Activated T-cell treated with anti-CD3 and anti-CD28 coated beads, Interleukin-2, amount 50 U/mL, for 1 hour (primary cell): Measurements from ENCODE around the gene RIMKLB.
"Not testable (repeated sequence)": the region's sequence is repeated elsewhere in the genome, so short reads cannot be mapped to it uniquely, and the experiment has no call there.

Experiments
- DNase-seq: peaks from one replicate; pipeline ENCODE4 v3.0.0-alpha.2; 2020

Gene RIMKLB

DNA sequence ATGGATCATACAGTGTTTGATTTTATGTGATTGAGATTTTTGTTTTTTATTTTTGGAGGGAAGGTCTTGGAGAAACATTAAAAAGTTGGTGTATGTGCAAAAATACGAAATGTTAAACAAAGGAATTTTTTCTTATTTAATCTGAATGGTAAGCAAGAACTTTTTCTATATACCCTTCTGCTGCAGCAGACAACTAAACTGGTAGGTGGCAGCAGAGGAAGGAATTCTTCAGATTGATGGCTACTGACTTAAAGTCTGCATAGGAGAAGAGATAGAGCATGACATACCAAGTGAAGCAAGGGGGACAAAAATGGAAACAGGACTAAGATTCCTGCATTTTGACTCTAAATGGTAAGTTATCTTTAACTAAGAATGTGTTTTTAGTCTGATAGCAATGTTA, 82.6 kb downstream of the RIMKLB start:
- DNase-seq = no peak

DNA sequence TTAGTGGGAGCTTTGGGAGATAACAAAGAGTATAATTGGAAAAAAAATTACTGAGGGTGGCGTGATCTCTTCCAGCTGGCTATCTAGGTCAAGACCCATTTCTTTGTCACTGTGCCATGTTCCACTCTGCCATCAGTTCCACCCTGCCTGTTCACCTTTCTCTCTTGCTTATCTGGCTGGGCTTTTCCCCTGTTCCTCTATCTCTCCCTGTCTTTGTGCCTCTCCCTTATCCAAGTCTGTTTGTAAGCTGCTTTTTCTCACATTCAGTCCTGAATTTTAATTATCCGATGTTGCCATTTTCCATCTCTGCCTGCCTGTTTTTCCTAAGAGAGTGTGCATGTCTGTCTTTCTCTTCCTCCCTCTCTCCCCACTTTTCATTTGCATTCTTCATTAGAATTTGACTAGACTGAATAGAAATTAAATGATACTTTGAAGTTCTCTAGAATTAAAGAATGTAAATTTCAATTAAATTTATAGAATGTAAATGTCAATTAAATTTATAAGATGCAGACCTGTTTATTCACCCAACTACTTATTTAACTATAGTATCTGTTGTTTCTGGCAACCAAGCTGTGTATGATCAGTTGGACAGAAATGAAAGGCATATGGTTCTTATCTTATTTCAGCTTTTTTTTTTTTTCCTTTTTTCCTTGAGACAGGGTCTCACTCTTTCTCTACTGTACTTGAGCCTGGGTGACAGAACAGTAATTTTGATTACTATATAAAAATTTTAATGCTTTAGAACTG, 83.8 kb downstream of the RIMKLB start:
- DNase-seq = no peak

DNA sequence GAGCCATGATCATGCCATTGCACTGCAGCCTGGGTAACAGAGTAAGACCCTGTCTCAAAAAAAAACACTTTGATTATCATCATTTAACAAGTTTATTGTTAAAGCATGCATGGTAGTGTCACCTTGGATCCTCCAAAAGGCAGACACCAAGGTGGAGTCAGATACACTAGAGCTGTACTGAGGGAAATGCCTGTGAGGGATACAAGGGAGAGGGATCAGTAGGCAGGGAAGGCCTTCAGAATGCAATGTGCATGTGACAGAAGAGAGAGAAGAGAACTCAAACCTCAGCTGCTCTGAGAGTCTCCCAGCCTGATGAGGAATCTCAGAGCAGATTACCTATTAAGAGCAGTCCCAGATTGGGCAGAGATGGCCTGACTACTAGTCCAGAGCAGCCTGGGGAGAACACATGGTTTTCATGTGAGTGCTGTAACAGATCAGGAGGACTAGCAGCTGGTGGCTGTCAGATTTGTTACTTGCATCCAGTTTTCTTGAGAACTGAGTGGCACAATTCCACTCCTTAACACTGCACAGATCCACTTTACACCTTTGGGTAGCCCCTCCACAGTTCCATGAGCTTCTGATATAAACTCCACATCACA, 86.6 kb downstream of the RIMKLB start:
- DNase-seq = no peak

DNA sequence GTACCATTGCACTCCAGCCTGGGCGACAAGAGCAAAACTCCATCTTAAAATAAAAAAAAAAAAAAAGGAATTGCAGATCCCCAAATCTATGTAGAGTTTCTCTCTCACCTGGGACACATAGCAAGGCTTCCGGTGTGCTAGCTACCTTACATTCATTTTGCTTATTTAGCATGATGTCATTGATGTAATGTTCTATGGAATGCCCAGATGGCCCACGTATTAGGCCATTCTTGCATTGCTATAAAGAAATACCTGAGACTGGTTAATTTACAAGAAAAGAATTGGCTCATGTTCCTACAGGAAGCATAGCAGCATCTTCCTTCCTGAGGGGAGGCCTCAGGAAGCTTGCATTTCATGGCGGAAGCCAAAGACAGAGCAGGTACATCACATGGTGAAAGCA, 87.7 kb downstream of the RIMKLB start:
- DNase-seq = no peak

DNA sequence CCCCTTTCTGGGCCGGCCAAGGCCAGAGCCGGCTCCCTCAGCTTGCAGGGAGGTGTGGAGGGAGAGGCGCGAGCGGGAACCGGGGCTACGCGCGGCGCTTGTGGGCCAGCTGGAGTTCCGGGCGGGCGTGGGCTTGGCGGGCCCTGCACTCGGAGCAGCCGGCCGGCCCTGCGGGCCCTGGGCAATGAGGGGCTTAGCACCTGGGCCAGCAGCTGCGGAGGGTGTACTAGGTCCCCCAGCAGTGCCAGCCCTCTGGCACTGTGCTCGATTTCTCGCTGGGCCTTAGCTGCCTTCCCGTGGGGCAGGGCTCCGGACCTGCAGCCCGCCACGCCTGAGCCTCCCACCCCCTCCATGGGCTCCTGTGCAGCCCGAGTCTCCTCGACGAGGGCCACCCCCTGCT, 89.4 kb downstream of the RIMKLB start:
- not testable (repeated sequence) for DNase-seq

DNA sequence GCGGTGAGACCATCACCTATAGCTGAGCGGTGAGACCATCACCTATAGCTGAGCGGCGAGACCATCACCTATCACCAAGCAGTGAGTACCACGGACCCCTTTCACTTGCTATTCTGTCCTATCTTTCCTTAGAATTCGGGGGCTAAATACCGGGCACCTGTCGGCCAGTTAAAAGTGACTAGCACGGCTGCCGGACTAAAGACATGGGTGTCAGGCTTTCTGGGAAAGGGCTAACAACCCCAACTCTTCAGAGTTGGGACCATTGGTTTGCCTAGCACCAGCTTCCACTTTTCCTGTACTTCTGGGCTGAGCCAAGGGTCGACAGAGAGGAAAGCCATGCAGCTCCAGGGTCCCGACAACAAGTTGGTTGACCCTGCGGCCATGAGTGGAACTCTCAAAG, 90.9 kb downstream of the RIMKLB start:
- not testable (repeated sequence) for DNase-seq

DNA sequence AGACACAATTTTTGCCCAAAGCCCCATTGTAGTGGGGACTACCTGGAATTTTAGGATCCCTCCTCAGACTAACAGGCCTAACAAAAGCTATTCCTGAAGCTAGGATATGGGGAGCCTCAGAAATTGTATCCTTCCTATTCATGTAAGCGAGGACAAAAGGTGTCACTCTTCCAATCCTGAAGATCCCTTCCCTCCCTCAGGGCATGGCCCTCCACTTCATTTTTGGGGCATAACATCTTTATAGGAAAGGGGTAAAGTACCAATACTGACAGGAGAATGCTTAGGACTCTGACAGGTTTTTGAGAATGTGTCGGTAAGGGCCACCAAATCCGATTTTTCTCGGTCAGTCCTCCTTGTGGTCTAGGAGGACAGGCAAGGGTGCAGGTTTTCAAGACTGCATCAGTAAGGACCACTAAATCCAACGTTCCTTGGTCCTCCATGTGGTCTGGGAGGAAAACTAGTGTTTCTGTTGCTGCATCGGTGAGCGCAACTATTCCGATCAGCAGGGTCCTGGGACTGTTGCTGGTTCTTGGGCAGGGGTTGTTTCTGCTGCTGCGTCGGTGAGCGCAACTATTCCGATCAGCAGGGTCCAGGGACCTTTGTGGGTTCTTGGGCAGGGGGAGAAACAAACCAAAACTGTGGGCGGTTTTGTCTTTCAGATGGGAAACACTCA, 91.7 kb downstream of the RIMKLB start:
- not testable (repeated sequence) for DNase-seq

DNA sequence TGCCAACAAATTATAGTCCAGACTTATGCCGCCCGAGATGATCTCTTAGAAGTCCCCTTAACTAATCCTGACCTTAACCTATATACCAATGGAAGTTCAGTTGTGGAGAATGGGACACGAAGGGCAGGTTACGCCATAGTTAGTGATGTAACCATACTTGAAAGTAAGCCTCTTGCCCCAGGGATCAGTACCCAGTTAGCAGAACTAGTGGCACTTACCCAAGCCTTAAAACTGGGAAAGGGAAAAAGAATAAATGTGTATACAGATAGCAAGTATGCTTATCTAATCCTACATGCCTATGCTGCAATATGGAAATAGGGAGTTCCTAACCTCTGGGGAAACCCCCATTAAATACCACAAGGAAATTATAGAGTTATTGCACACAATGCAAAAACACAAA, 95.4 kb downstream of the RIMKLB start:
- DNase-seq = not testable (repeated sequence)

DNA sequence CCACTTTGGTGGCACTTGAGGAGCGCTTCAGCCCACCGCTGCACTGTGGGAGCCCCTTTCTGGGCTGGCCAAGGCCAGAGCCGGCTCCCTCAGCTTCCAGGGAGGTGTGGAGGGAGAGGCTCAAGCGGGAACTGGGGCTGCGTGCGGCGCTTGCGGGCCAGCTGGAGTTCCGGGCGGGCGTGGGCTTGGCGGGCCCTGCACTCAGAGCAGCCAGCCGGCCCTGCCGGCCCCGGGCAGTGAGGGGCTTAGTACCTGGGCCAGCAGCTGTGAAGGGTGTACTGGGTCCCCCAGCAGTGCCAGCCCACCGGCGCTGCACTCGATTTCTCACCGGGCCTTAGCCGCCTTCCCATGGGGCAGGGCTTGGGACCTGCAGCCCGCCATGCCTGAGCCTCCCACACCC, 96.8 kb downstream of the RIMKLB start:
- not testable (repeated sequence) for DNase-seq

DNA sequence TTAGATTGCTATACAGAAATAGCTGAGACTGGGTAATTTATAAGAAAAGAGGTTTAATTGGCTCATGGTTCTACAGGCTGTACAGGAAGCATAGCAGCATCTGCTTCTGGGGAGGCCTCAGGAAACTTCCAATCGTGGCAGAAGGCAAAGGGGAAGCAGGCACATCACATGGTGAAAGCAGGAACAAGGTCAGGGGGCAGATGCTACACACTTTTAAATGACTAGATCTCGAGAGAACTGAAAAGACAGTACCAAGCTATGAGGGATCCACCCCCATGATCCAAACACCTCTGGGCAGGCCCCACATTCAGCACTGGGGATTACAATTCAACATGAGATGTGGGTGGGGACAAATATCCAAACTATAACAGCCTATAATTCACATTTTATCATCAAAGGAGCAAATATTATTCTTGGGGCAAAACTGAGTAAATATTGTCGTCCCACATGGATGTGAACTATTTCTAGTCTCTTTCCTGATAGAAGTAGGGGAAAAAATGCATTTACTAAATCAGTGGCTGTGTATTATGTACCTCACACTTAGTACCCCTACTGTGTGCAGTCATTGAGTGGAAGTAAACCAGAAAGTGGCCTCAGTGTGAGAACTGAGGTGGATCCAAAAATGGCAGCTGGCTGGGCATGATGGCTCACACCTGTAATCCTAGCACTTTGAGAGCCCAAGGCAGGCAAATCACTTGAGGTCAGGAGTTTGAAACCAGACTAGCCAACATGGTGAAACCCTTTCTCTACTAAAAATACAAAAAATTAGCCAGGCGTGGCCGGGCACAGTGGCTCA, 99.2 kb downstream of the RIMKLB start:
- no peak for DNase-seq

DNA sequence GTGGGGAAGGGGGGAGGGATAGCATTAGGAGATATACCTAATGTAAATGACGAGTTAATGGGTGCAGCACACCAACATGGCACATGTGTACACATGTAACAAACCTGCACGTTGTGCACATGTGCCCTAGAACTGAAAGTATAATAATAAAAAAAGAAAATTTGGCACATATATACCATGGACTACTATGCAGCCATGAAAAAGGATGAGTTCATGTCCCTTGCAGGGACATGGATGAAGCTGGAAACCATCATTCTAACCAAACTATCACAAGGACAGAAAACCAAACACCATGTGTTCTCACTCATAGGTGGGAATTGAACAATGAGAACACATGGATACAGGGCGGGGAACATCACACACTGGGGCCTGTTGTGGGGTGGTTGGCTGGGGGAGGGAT, 103.4 kb downstream of the RIMKLB start:
- not testable (repeated sequence) for DNase-seq

DNA sequence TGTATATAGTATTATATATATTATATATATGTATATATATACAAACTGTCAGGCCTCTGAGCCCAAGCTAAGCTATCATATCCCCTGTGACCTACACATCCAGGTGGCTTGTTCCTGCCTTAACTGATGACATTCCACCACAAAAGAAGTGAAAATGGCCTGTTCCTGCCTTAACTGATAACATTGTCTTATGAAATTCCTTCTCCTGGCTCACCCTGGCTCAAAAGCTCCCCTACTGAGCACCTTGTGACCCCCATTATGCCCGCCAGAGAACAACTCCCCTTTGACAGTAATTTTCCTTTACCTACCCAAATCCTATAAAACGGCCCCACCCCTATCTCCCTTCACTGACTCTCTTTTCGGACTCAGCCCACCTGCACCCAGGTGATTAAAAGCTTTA, 107.0 kb downstream of the RIMKLB start:
- DNase-seq = not testable (repeated sequence)

DNA sequence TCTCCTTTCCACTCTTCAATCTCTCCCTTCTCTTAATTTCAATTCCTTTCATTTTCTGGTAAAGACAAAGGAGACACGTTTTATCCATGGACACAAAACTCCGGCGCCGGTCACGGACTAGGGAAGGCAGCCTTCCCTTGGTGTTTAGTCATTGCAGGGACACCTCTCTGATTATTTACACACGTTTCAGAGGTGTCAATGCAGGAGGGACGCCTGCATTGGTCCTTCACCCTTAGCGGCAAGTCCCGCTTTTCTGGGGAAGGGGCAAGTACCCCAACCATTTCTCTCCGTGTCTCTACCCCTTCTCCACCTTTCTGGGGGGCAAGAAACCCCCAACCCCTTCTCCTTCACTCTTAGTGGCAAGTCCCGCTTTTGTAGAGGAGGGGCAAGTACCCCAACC, 107.7 kb downstream of the RIMKLB start:
- not testable (repeated sequence) for DNase-seq

DNA sequence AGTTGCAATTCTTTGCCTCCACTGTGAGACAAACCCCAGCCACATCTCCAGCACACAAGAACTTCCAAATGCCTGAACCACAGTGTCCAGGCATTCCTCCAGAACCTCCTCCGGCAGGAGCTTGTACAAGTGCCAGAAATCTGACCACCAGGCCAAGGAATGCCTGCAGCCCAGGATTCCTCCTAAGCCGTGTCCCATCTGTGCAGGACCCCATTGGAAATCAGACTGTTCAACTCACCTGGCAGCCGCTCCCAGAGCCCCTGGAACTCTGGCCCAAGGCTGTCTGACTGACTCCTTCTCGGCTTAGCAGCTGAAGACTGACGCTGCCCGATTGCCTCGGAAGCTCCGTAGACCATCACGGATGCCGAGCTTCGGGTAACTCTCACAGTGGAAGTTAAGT, 109.3 kb downstream of the RIMKLB start:
- not testable (repeated sequence) for DNase-seq

DNA sequence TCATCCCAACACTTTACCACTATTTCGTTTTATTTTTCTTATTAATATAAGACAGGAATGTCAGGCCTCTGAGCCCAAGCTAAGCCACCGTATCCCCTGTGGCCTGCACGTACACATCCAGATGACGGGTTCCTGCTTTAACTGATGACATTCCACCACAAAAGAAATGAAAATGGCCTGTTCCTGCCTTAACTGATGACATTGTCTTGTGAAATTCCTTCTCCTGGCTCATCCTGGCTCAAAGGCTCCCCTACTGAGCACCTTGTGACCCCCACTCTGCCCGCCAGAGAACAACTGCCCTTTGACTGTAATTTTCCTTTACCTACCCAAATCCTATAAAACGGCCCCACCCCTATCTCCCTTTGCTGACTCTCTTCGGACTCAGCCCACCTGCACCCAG, 112.3 kb downstream of the RIMKLB start:
- not testable (repeated sequence) for DNase-seq

DNA sequence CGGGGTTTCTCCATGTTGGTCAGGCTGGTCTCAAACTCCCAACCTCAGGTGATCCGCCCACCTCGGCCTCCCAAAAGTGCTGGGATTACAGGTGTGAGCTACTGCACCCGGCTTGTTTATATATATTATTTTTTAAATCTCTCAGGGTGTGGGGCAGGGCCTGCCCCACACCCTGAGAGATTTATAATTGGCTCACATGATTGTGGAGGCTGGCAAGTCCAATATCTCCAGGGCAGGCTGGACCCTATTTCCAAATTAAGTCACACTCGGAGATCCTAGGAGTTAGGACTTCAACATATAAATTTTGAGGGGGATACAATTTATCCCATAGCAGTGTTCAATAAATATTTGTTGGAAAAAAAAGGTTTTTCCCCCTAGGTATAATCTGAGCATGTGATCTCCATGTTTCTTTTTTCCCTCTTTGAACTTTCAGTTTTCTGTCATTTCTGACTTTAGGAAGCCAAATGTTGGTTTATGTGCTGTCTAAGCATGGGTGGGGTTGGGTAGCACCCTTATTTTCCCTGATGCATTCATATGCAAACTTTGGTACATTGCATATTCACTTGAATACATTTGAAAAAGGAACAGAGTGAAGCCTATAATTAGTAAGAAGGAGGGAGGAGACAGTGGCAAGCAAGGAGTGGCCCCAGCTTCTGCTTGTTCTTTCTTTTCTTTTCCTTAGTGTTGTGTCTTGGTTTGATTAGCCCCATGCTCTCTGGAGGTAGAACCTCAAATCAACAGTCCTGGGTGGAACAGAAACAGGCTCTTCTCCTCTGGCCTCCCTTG, 116.0 kb downstream of the RIMKLB start:
- DNase-seq = no peak

DNA sequence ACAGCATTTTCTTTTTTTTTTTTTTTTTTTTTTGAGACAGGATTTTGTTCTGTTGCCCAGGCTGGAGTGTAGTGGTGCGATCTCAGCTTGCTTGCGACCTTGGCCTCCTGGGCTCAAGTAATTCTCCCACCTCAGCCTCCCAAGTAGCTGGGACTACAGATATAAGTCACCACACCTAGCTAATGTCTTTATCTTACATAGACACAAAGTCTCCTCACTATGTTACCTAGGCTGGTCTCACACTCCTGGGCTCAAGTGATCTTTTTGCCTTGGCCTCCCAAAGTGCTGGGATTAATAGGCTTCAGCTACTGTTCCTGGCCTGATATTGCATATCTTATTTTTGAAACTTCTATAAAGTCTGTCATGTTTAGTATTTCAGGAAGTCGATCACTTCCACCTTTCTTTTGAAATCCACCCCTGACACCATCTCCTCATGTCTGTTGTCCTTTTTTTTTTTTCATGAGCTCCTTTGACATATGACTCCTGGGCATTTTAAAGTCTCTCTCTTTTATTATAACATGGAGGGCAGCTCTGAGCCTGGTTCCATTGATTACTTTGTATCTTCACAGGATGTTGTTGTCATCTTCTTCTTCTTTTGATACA, 118.8 kb downstream of the RIMKLB start:
- no peak for DNase-seq

DNA sequence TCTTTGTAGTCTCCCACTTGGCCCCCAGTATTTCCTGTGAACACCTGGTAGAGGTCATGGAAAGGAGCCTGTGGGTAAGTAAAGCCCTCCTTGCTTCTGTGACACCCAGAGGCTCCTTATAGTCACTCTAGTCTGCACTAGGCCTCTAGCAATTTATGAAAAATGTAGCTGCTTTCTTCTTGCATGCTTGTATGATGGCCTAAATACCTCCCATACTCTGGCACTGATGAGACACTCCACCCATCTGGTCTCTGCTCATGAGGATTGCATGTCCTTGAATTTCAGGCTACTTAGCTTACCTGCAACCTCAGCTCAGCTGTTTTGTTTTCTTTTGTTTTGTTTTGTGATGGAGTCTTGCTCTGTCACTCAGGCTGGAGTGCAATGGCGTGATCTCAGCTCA, 120.1 kb downstream of the RIMKLB start:
- DNase-seq = no peak

DNA sequence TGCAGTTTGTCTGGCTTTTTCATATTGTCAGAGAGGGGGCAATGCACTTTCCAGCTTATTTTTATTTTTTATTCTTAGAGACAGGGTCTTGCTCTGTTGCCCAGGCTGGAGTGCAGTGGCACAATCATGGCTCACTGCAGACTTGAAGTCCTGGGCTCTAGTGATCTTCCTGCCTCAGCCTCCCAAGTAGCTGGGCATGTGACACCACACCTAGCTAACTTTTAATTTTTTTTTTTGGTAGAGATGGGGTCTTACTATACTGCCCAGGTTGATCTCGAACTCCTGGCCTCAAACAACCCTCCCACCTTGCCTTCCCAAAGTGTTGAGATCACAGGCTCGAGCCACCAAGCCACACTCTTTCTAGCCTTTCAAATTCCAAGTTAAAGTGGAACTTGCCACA, 120.7 kb downstream of the RIMKLB start:
- DNase-seq = no peak

DNA sequence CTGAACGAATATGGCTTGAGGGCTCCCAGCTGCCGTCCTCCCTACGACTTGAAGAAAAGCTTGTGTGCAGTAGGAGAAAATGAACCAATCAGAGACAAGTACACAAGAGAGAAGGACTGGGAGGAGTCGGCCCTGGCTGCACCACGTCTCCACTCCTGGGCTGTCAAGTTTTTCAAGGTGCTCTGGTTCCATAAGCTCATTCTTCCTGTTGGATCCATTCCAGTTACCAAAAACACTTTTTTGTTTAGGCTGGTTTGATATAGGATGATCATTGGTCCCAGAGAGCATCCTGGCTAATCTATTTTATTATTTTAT, 121.8 kb downstream of the RIMKLB start:
- DNase-seq = no peak

DNA sequence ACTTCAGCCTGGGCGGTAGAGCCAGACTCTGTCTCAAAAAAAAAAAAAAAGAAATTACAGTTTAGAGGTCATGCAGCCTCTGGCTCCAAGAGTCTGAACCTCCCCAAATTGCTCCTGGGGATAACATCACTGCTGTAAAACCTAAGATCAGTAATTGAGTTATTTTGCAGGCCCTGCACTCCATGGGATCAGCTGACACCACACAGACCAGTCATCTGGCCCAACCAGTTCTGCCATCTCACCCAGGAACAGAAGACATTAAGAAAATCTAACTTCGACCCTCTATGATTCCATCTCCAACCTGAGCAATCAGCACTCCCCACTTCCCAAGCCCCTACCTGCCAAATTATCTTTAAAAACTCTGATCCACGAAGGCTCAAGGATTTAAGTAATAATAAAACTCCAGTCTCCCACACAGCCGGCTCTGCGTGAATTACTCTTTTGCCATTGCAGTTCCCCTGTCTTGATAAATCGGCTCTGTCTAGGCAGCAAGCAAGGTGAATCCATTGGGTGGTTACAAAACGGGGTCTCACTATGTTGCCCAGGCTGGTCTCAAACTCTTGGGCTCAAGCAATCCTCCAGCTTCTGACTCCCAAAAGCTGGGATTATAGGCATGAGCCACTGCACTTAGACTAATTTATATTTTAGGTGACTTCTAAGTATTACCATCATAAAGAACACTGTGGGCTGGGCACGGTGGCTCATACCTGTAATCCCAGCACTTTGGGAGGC, 123.1 kb downstream of the RIMKLB start:
- DNase-seq = not testable (repeated sequence)

DNA sequence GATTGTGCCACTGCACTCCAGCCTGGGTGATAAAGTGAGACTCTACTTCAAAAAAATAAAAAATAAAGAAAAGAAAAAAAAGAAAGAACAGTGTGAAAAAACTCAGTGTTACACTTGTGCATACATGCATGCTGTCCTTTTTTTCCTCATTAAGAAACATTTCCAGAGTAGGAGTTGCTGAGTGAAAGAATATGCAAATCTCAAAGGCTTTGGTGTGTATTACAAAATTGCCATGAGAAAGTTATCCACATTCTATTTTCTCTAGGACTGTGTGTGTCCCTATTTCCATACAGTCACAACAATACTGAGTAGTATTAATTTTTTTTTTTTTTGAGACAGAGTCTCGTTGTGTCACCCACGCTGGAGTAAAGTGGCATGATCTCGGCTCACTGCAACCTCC, 123.8 kb downstream of the RIMKLB start:
- DNase-seq = no peak
